ENCODE results near the gene ZNF205. TPM values are rescaled to one million over a fixed set of nuclear protein-coding genes. Genes with fewer than 3 reads are reported as not detected.
"Not testable (repeated sequence)": the region's sequence is repeated elsewhere in the genome, so short reads cannot be mapped to it uniquely, and the experiment has no call there.

The ZNF205 gene
- total RNA-seq, 2 donors from 2014 or later = 15.4 to 18.3 TPM

- H3K4me3 ChIP-seq (ENCODE audit: low read length) = no peak overlapping the region
- no peak overlapping the region for H3K9ac ChIP-seq (ENCODE audit: extremely low read depth, low read length, poor library complexity, severe bottlenecking)
- DNase-seq = no peak
- Mint-ChIP-seq H3K36me3 (ENCODE audit: low read depth) (no peaks in the 10 kb centered on the region), H3K27ac (no peak overlapping the region), H3K4me1 (no peaks in the 10 kb centered on the region), H3K4me3 (no peak overlapping the region), H3K9me3 (no peaks in the 10 kb centered on the region), H3K27me3 (ENCODE audit: insufficient read depth) (peaks cover 32% of the 10 kb centered on the region)
- no peak for TF ChIP-seq CTCF (conservative IDR thresholded peaks at IDR 0.05)
- H3K9me3 ChIP-seq (ENCODE audit: control insufficient read depth, low read length) = no peaks in the 10 kb centered on the region
- peaks cover 26% of the 10 kb centered on the region for H3K27me3 ChIP-seq (ENCODE audit: control insufficient read depth, insufficient read depth, low read length, poor library complexity, severe bottlenecking)
- no peaks in the 10 kb centered on the region for H3K4me1 ChIP-seq (ENCODE audit: control insufficient read depth, insufficient read depth, low read length)
- 88 to 92% methylated on average over 28 to 37 of the region's 37 CpGs for WGBS, 2 experiments (ENCODE audit: insufficient coverage in 1 of 2, insufficient read length in 1 of 2)
- no peaks in the 10 kb centered on the region for H3K36me3 ChIP-seq (ENCODE audit: control insufficient read depth, insufficient read depth, low read length)
- no peak overlapping the region for H3K27ac ChIP-seq (ENCODE audit: low read depth, low read length)
These were observed 52.0 kb downstream of the ZNF205 start for GRCh38 chr16:3164121-3164991.

- Histone ChIP-seq H3K9ac (ENCODE audit: extremely low read depth, low read length, poor library complexity, severe bottlenecking) (no peak overlapping the region), H3K36me3 (ENCODE audit: control insufficient read depth, insufficient read depth, low read length) (no peaks in the 10 kb centered on the region), H3K27ac (ENCODE audit: low read depth, low read length) (no peak overlapping the region), H3K27me3 (ENCODE audit: control insufficient read depth, insufficient read depth, low read length, poor library complexity, severe bottlenecking) (peaks cover 35% of the 10 kb centered on the region), H3K9me3 (ENCODE audit: control insufficient read depth, low read length) (no peaks in the 10 kb centered on the region), H3K4me1 (ENCODE audit: control insufficient read depth, insufficient read depth, low read length) (no peaks in the 10 kb centered on the region), H3K4me3 (ENCODE audit: low read length) (no peak overlapping the region)
- 93 to 98% methylated on average over 8 to 12 of the region's 12 CpGs for WGBS, 2 experiments (ENCODE audit: insufficient coverage in 1 of 2, insufficient read length in 1 of 2)
- no peaks in the 10 kb centered on the region for H3K36me3 Mint-ChIP-seq (ENCODE audit: low read depth)
- no peak overlapping the region for H3K4me3 Mint-ChIP-seq
- no peaks in the 10 kb centered on the region for H3K9me3 Mint-ChIP-seq
- no peak overlapping the region for H3K27ac Mint-ChIP-seq
- H3K27me3 Mint-ChIP-seq (ENCODE audit: insufficient read depth) = peaks cover 41% of the 10 kb centered on the region
- no peak for TF ChIP-seq CTCF (conservative IDR thresholded peaks at IDR 0.05)
- no peaks in the 10 kb centered on the region for H3K4me1 Mint-ChIP-seq
- no peak for DNase-seq
These were observed 52.9 kb downstream of the ZNF205 start for GRCh38 chr16:3165111-3165822.

- H3K9me3 ChIP-seq (ENCODE audit: control insufficient read depth, low read length) = no peaks in the 10 kb centered on the region
- H3K9ac ChIP-seq (ENCODE audit: extremely low read depth, low read length, poor library complexity, severe bottlenecking) = no peak overlapping the region
- no peaks in the 10 kb centered on the region for H3K36me3 Mint-ChIP-seq (ENCODE audit: low read depth)
- H3K27ac ChIP-seq (ENCODE audit: low read depth, low read length) = no peak overlapping the region
- 57 to 67% methylated on average over 1 of the region's 1 CpG for WGBS, 2 experiments (ENCODE audit: insufficient coverage in 1 of 2, insufficient read length in 1 of 2)
- peaks cover 52% of the 10 kb centered on the region for H3K27me3 Mint-ChIP-seq (ENCODE audit: insufficient read depth)
- no peak overlapping the region for H3K27ac Mint-ChIP-seq
- H3K4me3 Mint-ChIP-seq = no peak overlapping the region
- peaks cover 3% of the 10 kb centered on the region for H3K4me1 Mint-ChIP-seq
- DNase-seq = no peak
- H3K4me3 ChIP-seq (ENCODE audit: low read length) = no peak overlapping the region
- H3K9me3 Mint-ChIP-seq = no peaks in the 10 kb centered on the region
- H3K36me3 ChIP-seq (ENCODE audit: control insufficient read depth, insufficient read depth, low read length) = no peaks in the 10 kb centered on the region
- no peak for TF ChIP-seq CTCF (conservative IDR thresholded peaks at IDR 0.05)
- H3K27me3 ChIP-seq (ENCODE audit: control insufficient read depth, insufficient read depth, low read length, poor library complexity, severe bottlenecking) = peaks cover 47% of the 10 kb centered on the region
- H3K4me1 ChIP-seq (ENCODE audit: control insufficient read depth, insufficient read depth, low read length) = no peaks in the 10 kb centered on the region
These were observed 54.1 kb downstream of the ZNF205 start for GRCh38 chr16:3166505-3166886.

- not testable (repeated sequence) for H3K36me3 ChIP-seq (ENCODE audit: control insufficient read depth, insufficient read depth, low read length); H3K4me1 ChIP-seq (ENCODE audit: control insufficient read depth, insufficient read depth, low read length); H3K9me3 ChIP-seq (ENCODE audit: control insufficient read depth, low read length); H3K9ac ChIP-seq (ENCODE audit: extremely low read depth, low read length, poor library complexity, severe bottlenecking); H3K27ac ChIP-seq (ENCODE audit: low read depth, low read length); H3K4me3 Mint-ChIP-seq; DNase-seq; H3K4me1 Mint-ChIP-seq; H3K27ac Mint-ChIP-seq; H3K4me3 ChIP-seq (ENCODE audit: low read length); H3K36me3 Mint-ChIP-seq (ENCODE audit: low read depth); H3K9me3 Mint-ChIP-seq
- H3K27me3 ChIP-seq (ENCODE audit: control insufficient read depth, insufficient read depth, low read length, poor library complexity, severe bottlenecking) = peaks cover 63% of the 10 kb centered on the region
- WGBS, 2 experiments (ENCODE audit: insufficient coverage in 1 of 2, insufficient read length in 1 of 2) = 87 to 95% methylated on average over 7 of the region's 7 CpGs
- H3K27me3 Mint-ChIP-seq (ENCODE audit: insufficient read depth) = peaks cover 67% of the 10 kb centered on the region
These were observed 56.3 kb downstream of the ZNF205 start for GRCh38 chr16:3168729-3169128.

Data from endodermal cell (in vitro differentiated cells).